ENCODE data around the gene LRRC4C. TPM values are rescaled to one million over a fixed set of nuclear protein-coding genes. Genes with fewer than 3 reads are reported as not detected.

Gene LRRC4C
- total and polyA plus RNA-seq, 10 of the 15 experiments (the other 5 are each of a cell fraction or from before 2014, with no cell fraction given) = 1.5 TPM; not detected in 9

GRCh38 chr11:41256041-41256440 lies 203.4 kb downstream of the LRRC4C start:
- no peak for FAIRE-seq
- Histone ChIP-seq H3K27me3 (replicated peaks in 1 of 2; ENCODE audit: control insufficient read depth in 2 of 2, insufficient read depth in 2 of 2, low read length in 1 of 2) (no peaks in the 10 kb centered on the region), H3K9ac (ENCODE audit: control insufficient read depth, insufficient read depth, low read length) (no peak overlapping the region), H3K79me2 (ENCODE audit: control insufficient read depth, insufficient read depth, low read length) (no peaks in the 10 kb centered on the region), H3K4me3 (no peak overlapping the region), H2AFZ (ENCODE audit: control insufficient read depth, low read depth, low read length) (no peak overlapping the region), H3K4me2 (ENCODE audit: control insufficient read depth, insufficient read depth) (no peak overlapping the region), H3K27ac (ENCODE audit: control insufficient read depth, insufficient read depth) (no peak overlapping the region), H3K36me3 (ENCODE audit: control insufficient read depth in 2 of 2, insufficient read depth in 2 of 2, low read length in 1 of 2) (no peaks in the 10 kb centered on the region), H4K20me1 (ENCODE audit: control insufficient read depth, insufficient read depth) (no peaks in the 10 kb centered on the region), H3K9me3 (replicated peaks; ENCODE audit: control insufficient read depth, insufficient read depth, low read length) (no peaks in the 10 kb centered on the region), H3K4me1 (ENCODE audit: control insufficient read depth, insufficient read depth, low read length) (no peaks in the 10 kb centered on the region)
- intact Hi-C loops (cut with micrococcal nuclease; ENCODE audit: unreplicated experiment) = no loop called here
- ChIA-PET RAD21 (ENCODE audit: unreplicated experiment) (no interaction called here), SMC1A (ENCODE audit: uncharacterized antibody, unreplicated experiment) (interaction anchor here (0.8 to 1.0 kb wide), 2 partner anchors 19 to 862 kb away, joined by 3 to 4 read pairs; no protein-coding TSS in a partner anchor), CTCF (no interaction called here), POLR2A (no interaction called here)
- WGBS (ENCODE audit: insufficient coverage, insufficient replicate concordance, low lambda C conversion rate, missing lambda C conversion rate) = 16% methylated on average over 3 of the region's 3 CpGs
- BruUV-seq (replicated peaks) = no TSS peak
- ATAC-seq = no peak
- in situ Hi-C loops (cut with MboI) = no loop called here
- DNase-seq (ENCODE audit: low read depth, low spot score) = no peak
- TF ChIP-seq BCL11A (IDR thresholded peaks at IDR 0.05; ENCODE audit: low read depth, low read length) = no peak
- TF ChIP-seq IRF3 (IDR thresholded peaks at IDR 0.05) = no peak
- TF ChIP-seq ZBTB40 (IDR thresholded peaks at IDR 0.05; ENCODE audit: borderline replicate concordance) = no peak
- TF ChIP-seq ESRRA (IDR thresholded peaks at IDR 0.05; ENCODE audit: low read length) = no peak
- no peak for TF ChIP-seq CBX3 (IDR thresholded peaks at IDR 0.05; ENCODE audit: borderline replicate concordance, low read depth)
- no peak for TF ChIP-seq CBX5 (IDR thresholded peaks at IDR 0.05; ENCODE audit: low read depth)
- TF ChIP-seq ZBTB33 (IDR thresholded peaks at IDR 0.05) = no peak
- TF ChIP-seq PML (IDR thresholded peaks at IDR 0.05; ENCODE audit: low read length) = no peak
- no peak for TF ChIP-seq SREBF2 (IDR thresholded peaks at IDR 0.05; ENCODE audit: low read length)
- no peak for TF ChIP-seq STAT3 (IDR thresholded peaks at IDR 0.05; ENCODE audit: low read depth, low read length)
- TF ChIP-seq RUNX3 (IDR thresholded peaks at IDR 0.05; ENCODE audit: low read length) = no peak
- TF ChIP-seq SREBF1 (IDR thresholded peaks at IDR 0.05; ENCODE audit: low read length) = no peak
- TF ChIP-seq CHD4 (IDR thresholded peaks at IDR 0.05) = no peak
- no peak for TF ChIP-seq EED (IDR thresholded peaks at IDR 0.05; ENCODE audit: low read depth)
- no peak for TF ChIP-seq ZBTB4 (CRISPR knock-in tag; IDR thresholded peaks at IDR 0.05)
- no peak for TF ChIP-seq MYB (IDR thresholded peaks at IDR 0.05; ENCODE audit: borderline replicate concordance, low read depth, low read length)
- no peak for TF ChIP-seq SUZ12 (IDR thresholded peaks at IDR 0.05; ENCODE audit: unreplicated experiment)
